ENCODE measurements around the gene GTF2F1. TPM values are rescaled to one million over a fixed set of nuclear protein-coding genes. Genes with fewer than 3 reads are reported as not detected.
A peak's percentile ranks its signal among the peaks of the same experiment; 100 is the strongest.
"Not testable (repeated sequence)": the region's sequence is repeated elsewhere in the genome, so short reads cannot be mapped to it uniquely, and the experiment has no call there.

Gene GTF2F1
- total RNA-seq, 1 experiment from 2014 or later, result 82.3 TPM

DNA sequence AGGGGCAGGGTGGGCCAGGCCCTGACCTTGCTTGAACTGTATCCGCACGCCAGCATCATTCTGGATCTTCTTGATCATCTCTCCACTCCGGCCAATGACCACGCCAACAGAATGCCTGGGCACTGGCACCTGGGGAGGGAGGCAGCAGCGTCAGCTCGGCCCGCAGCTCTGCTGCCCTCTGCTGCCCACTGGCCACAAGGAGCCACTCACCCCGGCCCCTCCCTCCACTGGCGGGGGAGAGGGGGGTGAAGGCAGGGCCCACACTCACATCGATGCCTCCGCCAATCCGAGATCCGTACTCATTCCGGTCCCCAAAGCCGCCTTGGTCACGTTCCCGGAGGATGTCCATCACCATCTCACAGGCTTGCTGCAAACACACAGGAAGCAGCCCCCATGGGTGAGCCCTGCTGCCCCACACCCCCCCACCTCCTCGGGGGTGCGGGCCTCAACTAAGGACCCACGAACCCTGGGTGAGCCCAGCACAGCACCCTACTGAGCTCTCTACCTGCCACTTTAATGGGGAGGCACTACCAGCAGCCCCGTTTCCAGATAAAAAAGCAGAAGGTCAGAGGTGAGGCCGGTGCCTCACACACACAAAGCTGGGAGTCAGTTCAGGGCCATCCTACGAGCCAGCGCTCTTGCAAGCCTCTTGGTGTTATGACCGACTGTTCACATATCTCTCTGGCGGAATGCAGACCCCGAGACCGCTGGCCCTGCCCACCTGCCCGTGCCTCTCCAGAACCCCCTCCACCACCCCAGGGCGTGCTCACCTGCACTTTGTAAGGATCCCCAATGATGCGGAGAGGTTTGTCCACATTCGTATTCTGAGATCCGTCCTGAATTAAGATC, 25.0 kb upstream of the GTF2F1 start:
- peak; percentile 27 for DNase-seq (ENCODE audit: low read depth)

DNA sequence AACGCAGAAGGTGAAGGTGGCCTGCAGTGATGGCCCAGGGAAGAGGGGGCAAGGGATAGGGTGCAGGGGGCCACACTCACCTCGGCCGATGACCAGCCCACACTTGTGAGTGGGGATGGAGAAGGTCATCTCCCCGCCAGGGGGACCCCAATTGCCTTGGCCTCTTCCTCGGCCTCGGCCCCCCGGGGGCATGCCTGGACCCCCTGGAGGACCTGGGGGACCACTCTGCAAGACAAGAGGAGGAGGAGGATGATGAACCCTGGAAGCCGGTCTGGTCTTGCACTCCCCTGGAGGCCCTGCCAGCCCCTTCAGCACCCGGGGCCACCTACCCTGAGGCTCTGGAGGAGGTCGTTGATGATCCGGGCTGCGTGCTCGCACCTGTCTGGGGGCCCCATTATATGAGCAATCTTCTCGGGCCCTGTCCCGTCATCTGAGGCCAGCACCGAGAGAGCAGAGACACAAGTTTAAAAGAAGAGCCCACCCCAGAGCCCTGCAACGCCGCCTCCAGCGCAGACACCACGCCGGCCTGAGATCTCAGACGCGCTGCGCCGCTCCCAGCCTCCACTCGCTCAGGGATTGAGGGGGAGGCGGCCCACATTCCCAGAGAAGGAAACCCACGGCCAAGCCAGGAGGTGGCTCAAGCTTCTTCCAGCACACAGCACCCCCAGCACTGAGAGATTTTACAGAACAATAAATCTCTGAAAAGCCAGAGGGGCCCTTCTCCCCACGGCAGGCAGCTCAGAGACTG, 23.9 kb upstream of the GTF2F1 start:
- DNase-seq (ENCODE audit: low read depth), result no peak

DNA sequence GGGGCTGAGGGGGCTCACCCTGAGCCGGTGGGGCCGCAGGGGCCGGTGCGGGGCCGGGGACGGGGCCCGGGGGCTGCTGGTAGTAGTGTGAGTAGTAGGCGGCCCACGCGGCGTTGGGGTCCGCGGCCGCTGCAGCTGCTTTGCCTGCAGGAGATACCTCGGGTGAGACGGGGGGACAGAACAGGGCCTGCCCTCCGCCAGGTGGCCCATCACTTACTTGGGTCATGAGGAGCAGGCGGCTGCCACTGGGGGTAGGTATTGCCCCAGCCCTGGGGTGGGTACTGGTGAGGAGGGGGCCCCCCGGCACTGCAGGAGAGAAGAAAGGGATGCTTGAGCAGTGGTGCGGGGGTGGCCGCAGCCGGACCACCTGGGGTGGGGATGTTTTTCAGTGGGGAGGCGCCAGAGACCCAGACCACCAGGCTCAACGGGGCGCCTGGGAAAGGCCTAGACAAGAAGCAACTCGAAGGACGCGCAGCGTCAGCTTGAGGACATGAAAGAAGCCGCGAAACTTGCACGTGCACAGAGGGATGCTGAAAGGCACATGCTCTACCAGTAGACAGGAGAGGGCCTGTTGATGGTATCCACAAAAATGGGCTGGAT, 22.7 kb upstream of the GTF2F1 start:
- no peak for DNase-seq (ENCODE audit: low read depth)

DNA sequence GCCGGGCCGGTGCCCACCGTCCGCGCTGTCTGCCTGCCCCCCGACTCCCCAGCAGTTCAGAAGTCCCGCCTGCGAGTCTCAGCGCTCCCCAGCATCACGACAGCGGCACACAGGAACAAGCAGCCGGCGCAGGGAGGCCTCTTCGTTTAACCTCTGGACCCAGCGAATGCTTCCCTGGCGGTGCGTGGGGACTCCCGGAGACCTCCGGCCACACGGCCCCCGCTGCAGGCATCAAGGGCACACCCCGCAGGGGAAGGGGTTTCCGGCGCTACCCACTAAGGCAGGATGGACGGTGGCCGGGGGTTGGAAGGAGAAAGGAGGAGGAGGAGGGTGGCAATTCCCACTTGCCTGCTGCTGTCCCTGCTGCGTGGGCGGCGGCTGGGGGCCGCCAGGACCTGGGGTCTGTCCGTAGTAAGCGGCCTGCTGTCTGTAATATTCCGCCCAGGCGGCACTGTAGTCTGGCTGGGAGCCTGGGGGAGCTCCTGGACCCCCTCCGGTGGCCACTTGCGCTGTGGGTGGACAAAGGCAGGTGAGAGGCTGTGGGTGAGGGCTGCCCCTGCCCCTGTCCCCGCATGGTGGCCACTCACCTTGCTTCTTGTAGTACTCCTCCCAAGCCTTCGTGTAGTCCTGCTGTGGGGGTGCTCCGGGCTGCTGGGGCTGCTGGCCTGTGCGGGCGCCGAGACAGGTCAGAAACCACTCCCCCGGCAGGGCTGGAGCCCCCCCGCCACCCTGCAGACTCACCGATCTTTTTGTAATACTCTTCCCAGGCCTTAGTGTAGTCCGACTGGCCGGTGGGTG, 22.0 kb upstream of the GTF2F1 start:
- DNase-seq (ENCODE audit: low read depth), result no peak

DNA sequence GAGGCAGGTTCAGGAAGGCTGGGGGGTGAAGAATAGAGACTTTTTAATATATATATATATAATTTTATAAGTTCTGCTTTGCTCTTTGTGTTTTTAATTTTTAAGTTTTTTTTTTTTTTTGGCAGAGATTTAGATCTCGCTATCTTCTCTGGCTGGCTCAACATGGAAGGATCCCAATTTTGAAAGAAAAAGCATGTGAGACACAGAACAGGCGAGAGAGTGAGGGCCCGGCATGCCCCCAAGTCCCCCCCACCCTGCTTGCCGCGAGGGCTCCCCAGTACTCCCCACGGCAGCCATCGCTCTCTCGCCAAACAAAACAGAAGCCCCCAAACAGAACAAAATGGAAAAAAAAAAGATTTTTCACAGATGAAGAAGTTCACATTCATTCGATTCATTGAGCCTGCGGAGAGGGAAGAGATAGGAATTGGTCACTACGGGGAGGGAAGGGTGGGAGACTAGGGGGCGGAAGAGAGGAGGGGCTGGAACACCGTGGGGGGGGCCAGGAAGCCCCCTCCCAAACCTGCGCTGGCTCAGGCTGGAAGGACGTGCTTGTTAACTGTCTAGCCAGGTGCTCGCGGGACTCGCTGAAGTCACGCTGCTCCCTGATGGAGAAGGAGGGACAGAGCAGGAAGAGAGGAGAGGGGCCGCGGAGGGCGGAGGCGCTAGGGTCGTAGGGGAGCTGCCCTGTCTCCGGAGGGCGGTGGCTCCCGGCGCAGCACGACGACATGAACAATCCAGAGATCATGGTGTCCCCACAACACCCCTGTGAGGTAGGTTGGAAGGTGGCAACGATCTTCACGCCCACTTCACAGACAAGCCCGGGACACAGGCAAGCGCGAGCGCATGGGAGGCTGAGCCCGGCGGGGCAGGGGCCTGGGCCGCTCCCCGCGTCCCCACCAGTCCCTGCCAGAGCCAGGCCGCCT, 21.0 kb upstream of the GTF2F1 start:
- DNase-seq (ENCODE audit: low read depth), result no peak

DNA sequence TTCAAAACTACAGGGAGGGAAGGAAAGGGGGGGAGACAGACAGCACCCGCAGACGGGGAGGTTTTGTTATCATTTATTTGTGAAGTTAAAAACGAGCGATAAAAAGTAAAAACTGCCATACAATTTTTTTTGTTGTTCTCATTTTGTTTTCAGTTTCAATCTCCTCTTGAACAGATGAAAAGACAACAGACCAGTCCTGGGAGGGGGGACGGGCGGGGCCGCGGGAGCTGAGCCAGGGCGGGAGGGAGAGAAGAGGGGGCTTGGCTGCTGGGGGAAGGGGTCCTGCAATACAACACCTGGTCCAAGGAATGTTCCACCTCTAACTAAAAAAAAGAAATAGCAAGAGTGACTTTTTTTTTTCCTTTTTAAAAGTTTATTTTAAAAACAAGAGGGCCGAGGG, 20.3 kb upstream of the GTF2F1 start:
- DNase-seq (ENCODE audit: low read depth), result no peak

DNA sequence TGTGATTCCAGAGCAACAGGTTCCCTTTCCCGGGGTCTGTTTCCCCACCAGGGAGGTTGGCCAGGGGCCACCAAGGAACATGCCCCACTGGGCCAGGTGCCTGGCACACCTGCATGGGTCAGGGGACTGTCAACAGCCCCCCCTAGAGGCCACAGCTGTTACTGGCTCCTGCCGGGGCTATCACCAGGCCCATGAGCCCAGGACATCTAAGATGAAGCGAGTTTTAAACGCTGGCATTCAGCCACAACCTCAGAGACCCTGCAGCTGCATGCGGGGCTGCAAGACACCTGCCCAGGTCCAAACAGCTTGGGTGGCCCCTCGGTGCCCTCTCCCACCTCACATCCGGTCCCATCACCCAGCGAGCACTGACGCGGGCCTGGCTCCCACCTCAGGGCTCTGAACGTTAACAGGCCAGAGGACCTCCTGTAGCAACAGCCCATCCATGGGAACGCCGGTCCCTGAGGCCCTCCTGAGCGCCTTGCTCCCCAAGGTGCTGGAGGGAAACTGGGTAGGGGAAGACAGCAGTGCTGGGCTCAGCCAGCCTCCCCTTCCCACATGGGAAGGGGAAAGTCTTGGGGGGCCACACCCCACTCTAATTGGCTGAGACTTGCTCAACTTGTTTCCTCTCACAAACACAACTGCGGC, 19.6 kb upstream of the GTF2F1 start:
- peak; percentile 33 for DNase-seq (ENCODE audit: low read depth)

DNA sequence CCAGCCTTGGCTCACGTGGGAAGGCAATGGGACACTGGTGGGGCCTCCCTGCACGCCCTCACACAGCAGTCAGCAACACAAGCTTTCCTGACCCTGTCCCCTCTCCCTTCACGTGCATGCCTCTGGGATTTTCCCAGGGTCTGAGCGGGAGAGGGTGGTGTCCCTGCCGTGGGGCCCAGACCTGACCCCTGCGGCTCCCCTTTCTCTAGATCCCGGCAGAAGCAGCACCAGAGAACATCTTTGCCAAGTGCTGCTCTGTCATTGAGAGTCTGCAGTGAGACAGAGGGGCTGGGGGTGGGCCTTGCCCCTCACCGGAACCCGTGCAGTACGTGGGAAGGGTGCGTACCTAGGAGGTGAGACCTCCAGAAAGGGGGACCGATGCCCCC, 19.1 kb upstream of the GTF2F1 start:
- no peak for DNase-seq (ENCODE audit: low read depth)

DNA sequence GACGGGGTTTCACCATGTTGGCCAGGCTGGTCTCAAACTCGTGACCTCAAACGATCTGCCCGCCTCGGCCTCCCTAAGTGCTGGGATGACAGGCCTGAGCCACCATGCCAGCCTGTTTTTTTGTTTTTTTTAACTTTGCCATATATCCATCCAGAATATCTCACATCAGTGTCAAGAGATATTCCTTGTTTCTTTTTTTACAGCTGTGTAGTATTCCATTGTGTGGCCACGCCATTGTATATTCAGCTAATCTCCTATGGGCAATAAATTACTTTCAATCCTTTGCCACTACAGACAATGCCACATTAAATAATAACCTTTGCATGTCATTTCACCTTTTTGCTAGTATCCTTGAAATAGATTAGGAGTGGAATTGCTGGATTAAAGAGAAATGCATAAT, 16.4 kb upstream of the GTF2F1 start:
- no peak for DNase-seq (ENCODE audit: low read depth)

DNA sequence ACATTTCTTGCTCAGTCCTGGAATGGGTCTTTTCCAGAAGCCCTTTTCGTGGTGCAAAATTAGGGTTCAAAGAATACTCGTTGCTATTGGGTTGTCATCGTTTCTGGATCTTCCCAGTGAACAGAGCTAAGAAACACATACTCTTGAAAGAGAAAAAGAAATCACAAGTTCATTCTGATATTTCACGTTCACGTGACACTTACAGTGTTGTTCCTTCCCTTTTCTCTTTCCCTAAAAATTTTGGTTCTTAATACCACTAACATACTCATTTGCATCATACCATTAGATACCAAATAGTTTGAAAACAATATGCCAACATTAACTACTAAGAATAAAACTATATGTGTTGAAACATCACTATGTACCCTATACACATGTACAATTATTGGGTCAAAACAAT, 13.4 kb upstream of the GTF2F1 start:
- no peak for DNase-seq (ENCODE audit: low read depth)

DNA sequence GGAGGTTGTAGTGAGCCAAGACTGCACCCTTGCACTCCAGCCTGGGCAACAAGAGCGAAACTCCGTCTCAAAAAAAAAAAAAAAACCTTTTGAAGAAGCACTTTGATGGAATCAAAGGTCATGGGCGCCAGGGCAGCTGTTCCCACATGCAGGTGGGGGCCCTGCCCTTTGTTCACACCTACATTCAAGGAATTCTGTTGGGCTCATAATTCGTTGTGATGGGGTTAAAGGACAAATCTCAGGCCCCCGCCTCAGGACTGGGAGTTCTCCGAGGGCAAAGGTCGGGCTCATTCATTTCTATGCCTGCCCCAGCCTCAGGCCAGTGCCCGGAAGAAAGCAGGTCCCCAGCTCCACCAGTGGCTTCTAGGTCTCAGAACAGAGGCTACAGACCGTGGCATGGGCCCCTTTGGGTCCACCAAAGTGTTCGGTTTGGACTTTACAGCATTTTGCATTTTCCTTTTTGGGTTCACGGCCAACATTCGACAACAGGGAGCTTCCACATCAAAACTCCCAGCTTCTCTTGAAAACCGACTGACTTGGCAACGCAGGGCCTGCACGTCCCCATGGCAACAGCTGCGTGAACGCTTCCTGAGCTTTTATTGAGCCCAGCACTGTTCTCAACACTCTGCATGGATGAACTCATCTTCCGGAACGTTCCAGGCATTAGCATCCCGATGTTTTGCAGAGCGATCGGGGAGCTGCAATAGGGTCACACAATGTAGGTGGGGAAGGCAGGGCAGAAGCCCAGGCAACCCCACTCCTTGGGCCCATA, 10.1 kb upstream of the GTF2F1 start:
- DNase-seq (ENCODE audit: low read depth), result no peak

DNA sequence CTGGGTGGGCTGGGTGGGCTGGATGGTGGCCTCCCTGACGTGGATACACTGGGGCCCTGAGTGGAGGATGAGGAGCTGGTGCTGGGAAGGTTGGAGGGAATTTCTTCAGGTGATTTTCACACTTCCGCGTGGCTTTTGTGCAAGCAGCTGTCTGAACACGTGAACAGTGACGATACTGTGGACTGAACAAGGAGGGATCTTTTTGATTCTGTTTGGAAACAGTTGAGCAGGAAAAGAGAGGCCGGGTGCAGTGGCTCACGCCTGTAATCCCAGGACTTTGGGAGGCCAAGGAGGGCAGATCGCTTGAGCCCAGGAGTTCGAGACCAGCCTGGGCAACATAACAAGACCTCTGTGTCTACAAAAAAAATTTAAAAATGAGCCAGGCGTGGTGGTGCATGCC, 9.1 kb upstream of the GTF2F1 start:
- DNase-seq (ENCODE audit: low read depth), result no peak

DNA sequence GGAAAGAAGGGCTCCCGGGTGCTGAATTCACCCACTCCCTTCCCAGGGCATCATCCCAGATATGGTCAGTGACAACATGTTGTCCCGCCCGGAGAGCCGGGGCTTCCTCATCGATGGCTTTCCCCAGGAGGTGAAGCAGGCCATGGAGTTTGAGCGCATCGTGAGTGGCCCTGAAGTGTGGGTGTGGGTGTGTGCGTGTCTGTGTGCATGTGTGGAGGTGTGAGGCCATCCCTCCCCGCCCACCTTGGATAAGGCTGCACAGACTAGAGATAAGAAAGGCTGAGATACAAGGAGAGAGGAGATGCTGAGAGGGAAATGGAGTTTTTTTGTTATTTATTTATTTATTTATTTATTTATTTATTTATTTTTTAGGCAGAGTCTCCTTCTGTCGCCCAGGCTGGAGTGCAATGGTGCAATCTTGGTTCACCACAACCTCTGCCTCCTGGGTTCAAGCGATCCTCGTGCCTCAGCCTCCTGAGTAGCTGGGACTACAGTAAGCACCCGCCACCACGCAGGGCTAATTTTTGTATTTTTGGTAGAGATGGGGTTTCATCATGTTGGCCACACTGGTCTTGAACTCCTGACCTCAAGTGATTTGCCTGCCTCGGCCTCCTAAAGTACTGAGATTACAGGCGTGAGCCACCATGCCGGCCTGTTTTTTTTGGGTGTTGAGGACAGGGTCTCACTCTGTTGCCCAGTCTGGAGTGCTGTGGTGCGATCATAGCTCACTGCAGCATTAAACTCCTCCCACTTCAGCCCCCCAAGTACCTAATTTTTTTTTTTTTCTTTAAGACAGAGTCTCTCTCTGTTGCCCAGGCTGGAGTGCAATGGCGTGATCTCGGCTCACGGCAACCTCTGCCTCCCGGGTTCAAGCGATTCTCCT, 7.3 kb upstream of the GTF2F1 start:
- DNase-seq (ENCODE audit: low read depth), result not testable (repeated sequence)

DNA sequence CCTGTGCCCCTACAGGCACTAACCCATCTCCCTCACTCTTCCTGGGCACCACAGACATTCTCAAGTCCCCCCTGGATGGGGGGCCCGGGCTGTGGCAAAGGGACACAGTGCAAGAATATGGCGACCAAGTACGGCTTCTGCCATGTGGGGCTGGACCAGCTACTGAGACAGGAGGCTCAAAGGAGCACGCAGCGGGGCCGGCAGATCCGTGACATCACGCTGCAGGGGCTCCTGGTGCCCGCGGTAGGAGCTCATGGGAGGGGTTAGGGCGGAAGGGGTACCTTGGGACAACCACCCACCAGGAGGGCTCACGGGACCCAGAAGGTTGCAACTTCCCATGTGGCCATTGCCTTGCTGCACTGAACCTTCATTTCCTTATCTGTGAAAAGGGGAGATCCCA, 3.3 kb upstream of the GTF2F1 start:
- no peak for DNase-seq (ENCODE audit: low read depth)

DNA sequence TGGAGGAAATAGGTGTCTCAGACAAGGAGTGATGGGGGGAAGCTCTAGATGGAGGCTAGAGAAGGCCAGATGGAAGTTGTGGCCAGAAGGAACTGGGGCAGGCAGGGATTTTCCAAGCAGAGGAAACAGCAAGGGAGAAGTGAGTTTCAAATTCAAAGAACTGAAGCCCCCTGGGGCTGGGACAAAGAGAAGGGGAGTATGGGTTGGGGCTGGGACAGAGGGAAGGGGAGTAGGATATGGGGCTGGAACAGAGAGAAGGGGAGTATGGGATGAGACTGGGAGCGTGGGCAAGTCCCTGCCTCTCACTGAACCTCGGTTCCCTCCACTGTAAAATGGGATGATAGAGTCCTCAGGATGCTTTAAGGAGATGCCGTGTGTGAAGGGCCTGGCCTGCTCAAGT, 1.9 kb upstream of the GTF2F1 start:
- no peak for DNase-seq (ENCODE audit: low read depth)

DNA sequence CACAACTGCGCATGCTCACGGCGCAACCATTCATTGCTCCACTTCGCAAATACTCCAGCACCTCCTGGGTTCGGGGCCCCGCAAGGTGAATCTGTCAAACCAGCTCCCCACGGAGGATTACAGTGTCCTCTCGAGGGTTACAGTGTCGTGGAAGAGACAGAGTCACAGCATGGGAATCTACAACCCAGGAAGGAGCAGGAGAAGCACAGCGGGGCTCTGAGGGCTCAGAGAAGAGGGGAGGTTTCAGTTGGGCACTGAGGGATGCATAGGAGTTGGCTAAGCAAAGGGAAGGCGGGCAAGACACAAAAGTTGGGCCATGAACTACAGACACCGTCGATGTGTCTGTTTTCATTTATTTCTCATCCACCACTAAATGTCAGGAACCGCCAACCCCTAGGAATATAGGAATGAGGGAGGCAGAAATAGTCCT, 1.0 kb upstream of the GTF2F1 start:
- no peak for DNase-seq (ENCODE audit: low read depth)

DNA sequence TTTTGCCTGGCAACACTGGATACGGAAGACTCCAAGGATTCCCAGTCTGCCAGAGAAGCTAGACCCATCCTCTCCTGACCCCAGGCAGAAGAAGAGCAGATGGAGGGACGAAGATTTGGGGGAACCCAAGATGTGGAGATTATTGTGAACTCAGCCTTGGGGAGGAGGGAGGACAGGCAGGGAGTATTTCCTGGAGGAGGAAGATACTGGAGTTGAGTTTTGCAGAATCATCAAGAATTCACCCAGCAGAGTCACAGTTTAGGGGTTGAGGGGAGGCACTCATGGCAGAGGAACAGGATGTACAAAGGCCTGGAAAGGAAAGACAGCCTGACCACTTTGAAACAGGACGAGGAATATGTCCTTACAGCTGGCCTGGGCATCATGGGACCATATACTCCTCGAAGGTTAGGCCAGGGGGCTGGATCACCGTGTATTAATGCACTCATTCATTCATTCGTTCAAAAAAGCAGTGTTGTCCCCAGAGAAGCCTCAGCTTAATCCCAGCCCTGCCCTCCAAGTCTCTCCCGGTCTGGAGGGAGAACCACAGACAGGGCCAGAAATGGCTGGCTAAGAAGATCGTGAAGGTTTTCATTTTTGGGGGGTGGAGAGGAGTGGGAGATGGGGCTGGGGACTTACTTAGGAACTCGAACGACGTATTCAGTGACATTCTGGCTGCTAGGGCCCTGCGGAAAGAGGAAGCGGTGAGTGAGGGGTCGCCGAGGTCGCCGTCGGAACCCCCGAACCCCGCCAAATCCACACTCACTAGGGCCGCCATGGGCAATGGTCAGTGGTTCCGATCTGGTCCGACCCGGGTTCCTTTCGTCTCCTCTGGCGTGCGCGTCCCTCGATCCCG, 517 bp downstream of the GTF2F1 start:
- no peak for DNase-seq (ENCODE audit: low read depth)

DNA sequence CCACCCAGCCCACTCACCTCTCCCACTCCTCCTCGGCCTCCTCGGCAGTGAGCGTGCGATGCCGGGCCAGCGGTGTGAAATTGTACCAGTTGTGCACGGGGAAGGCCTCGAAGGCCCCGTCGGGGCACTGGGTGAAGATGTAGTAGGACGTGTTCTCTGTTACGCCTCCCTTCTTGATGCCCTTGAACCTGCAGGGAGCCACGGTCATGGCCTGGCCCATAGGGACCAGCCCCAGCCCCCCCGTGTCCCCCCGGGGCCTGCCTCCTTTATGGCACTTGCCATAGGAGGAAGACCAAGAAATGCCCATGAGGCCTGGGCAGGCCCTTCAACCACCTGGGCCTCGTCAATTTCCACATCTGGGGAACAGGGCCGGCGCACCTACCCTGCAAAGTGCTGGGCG, 5.6 kb downstream of the GTF2F1 start:
- no peak for DNase-seq (ENCODE audit: low read depth)

Data from Daoy (cell line).